ENCODE results near the gene AKR1C8. TPM values are rescaled to one million over a fixed set of nuclear protein-coding genes. Genes with fewer than 3 reads are reported as not detected.
"Not testable (repeated sequence)": the region's sequence is repeated elsewhere in the genome, so short reads cannot be mapped to it uniquely, and the experiment has no call there.

Gene AKR1C8
- total RNA-seq, 1 donor from 2014 or later: not detected

DNA sequence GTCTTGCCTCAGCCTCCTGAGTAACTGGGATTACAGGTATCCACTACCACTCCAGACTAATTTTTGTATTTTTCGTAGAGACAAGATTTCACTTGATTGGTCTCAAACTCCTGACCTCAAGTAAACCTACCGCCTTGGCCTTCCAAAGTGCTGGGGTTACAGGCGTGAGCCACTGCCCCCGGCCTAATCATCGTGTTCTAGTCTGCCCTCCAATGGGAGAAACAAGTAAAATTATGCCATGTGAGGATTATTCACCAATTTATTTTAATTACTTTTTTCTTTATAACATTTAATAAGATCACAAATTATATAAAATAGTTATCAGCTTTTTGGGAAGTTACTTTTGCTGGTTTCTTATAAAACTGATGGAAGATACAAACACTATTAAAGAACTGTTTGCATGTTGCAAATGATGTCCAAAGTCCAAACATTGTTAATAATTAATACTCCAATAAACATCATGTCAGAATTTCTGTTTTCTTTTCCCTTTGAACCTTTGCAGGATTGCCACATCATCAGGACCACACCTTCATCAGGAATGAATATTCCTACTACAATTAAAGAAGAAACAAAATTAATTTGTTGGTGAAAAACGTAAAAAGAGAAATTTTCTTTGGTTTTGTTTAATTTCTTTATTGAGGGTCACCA lies 10.9 kb upstream of the AKR1C8 start:
- Mint-ChIP-seq H3K4me3 (no peak overlapping the region), H3K9me3 (peaks cover 3% of the 10 kb centered on the region), H3K36me3 (ENCODE audit: low read depth) (no peaks in the 10 kb centered on the region), H3K4me1 (no peaks in the 10 kb centered on the region), H3K27ac (no peak overlapping the region), H3K27me3 (peaks cover 4% of the 10 kb centered on the region)
- no peak for DNase-seq
- intact Hi-C loops (cut with micrococcal nuclease): no loop called here

GRCh38 chr10:5194431-5194830 lies 9.5 kb upstream of the AKR1C8 start:
- Mint-ChIP-seq H3K4me3 (no peak overlapping the region), H3K9me3 (no peaks in the 10 kb centered on the region), H3K4me1 (no peaks in the 10 kb centered on the region), H3K36me3 (ENCODE audit: low read depth) (no peaks in the 10 kb centered on the region), H3K27ac (no peak overlapping the region), H3K27me3 (peaks cover 4% of the 10 kb centered on the region)
- intact Hi-C loops (cut with micrococcal nuclease): no loop called here
- no peak for DNase-seq

GRCh38 chr10:5188358-5188757 lies 3.4 kb upstream of the AKR1C8 start:
- Mint-ChIP-seq H3K4me1 (no peaks in the 10 kb centered on the region), H3K27ac (no peak overlapping the region), H3K36me3 (ENCODE audit: low read depth) (no peaks in the 10 kb centered on the region), H3K4me3 (no peak overlapping the region), H3K27me3 (peaks cover 4% of the 10 kb centered on the region), H3K9me3 (peaks cover 4% of the 10 kb centered on the region)
- intact Hi-C loops (cut with micrococcal nuclease): no loop called here
- no peak for DNase-seq

DNA sequence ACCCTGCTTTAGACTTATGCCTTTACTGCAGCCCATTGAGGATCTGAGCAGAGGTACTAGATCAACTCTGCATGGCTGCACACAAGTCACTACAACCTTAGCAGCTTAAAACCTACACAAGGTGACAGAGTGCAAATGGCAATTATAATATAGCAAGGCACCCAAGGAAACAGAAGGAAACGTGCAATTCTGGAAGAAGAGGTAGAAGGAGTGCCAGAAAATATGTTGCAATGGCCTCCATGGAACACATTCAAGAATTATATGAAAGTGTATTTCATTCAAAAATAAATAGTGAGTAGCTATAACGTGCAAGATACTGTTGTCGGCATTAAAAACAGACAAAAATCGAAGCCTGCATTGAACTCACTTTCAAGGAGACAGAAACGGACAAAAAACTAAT lies 2.9 kb upstream of the AKR1C8 start:
- DNase-seq: no peak
- H3K27ac Mint-ChIP-seq: no peak overlapping the region
- intact Hi-C loops (cut with micrococcal nuclease): no loop called here
- H3K4me3 Mint-ChIP-seq: no peak overlapping the region
- peaks cover 4% of the 10 kb centered on the region for H3K9me3 Mint-ChIP-seq
- no peaks in the 10 kb centered on the region for H3K4me1 Mint-ChIP-seq
- H3K27me3 Mint-ChIP-seq: peaks cover 4% of the 10 kb centered on the region
- H3K36me3 Mint-ChIP-seq (ENCODE audit: low read depth): no peaks in the 10 kb centered on the region

GRCh38 chr10:5183923-5184322 lies 1.0 kb downstream of the AKR1C8 start:
- Mint-ChIP-seq H3K36me3 (ENCODE audit: low read depth) (no peaks in the 10 kb centered on the region), H3K4me3 (no peak overlapping the region)

GRCh38 chr10:5180503-5180902 lies 4.4 kb downstream of the AKR1C8 start:
- H3K9me3 Mint-ChIP-seq; H3K27me3 Mint-ChIP-seq; H3K36me3 Mint-ChIP-seq (ENCODE audit: low read depth); H3K27ac Mint-ChIP-seq; DNase-seq; H3K4me1 Mint-ChIP-seq; intact Hi-C loops (cut with micrococcal nuclease); H3K4me3 Mint-ChIP-seq: not testable (repeated sequence)

More at GRCh38 chr10:5183923-5184322, 1.0 kb downstream of the AKR1C8 start:
- intact Hi-C loops (cut with micrococcal nuclease): no loop called here
- peaks cover 8% of the 10 kb centered on the region for H3K9me3 Mint-ChIP-seq
- no peak overlapping the region for H3K27ac Mint-ChIP-seq
- H3K27me3 Mint-ChIP-seq: no peaks in the 10 kb centered on the region
- no peaks in the 10 kb centered on the region for H3K4me1 Mint-ChIP-seq
- no peak for DNase-seq

DNA sequence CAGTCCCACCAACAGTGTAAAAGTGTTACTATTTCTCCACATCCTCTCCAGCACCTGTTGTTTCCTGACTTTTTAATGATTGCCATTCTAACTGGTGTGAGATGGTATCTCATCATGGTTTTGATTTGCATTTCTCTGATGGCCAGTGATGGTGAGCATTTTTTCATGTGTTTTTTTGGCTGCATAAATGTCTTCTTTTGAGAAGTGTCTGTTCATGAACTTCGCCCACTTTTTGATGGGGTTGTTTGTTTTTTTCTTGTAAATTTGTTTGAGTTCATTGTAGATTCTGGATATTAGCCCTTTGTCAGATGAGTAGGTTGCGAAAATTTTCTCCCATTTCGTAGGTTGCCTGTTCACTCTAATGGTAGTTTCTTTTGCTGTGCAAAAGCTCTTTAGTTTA lies 9.4 kb downstream of the AKR1C8 start:
- H3K27me3 Mint-ChIP-seq; intact Hi-C loops (cut with micrococcal nuclease); H3K9me3 Mint-ChIP-seq; H3K36me3 Mint-ChIP-seq (ENCODE audit: low read depth); DNase-seq; H3K4me3 Mint-ChIP-seq; H3K4me1 Mint-ChIP-seq; H3K27ac Mint-ChIP-seq: not testable (repeated sequence)

GRCh38 chr10:5168897-5169420 lies 16.0 kb downstream of the AKR1C8 start:
- DNase-seq: no peak
- intact Hi-C loops (cut with micrococcal nuclease): no loop called here
- H3K27ac Mint-ChIP-seq: no peak overlapping the region
- H3K4me3 Mint-ChIP-seq: no peak overlapping the region
- peaks cover 21% of the 10 kb centered on the region for H3K9me3 Mint-ChIP-seq
- H3K4me1 Mint-ChIP-seq: no peaks in the 10 kb centered on the region
- H3K36me3 Mint-ChIP-seq (ENCODE audit: low read depth): peaks cover 1% of the 10 kb centered on the region
- no peaks in the 10 kb centered on the region for H3K27me3 Mint-ChIP-seq

GRCh38 chr10:5165738-5166137 lies 19.2 kb downstream of the AKR1C8 start:
- Mint-ChIP-seq H3K9me3 (peaks cover 40% of the 10 kb centered on the region), H3K4me3 (no peak overlapping the region), H3K27ac (no peak overlapping the region), H3K36me3 (ENCODE audit: low read depth) (peaks cover 1% of the 10 kb centered on the region), H3K27me3 (no peaks in the 10 kb centered on the region), H3K4me1 (no peaks in the 10 kb centered on the region)
- no peak for DNase-seq
- intact Hi-C loops (cut with micrococcal nuclease): no loop called here

GRCh38 chr10:5163487-5163886 lies 21.5 kb downstream of the AKR1C8 start:
- no peak for DNase-seq
- Mint-ChIP-seq H3K27ac (no peak overlapping the region), H3K27me3 (no peaks in the 10 kb centered on the region), H3K9me3 (peaks cover 45% of the 10 kb centered on the region), H3K4me3 (no peak overlapping the region), H3K36me3 (ENCODE audit: low read depth) (peaks cover 1% of the 10 kb centered on the region), H3K4me1 (no peaks in the 10 kb centered on the region)
- intact Hi-C loops (cut with micrococcal nuclease): no loop called here

GRCh38 chr10:5159126-5159525 lies 25.8 kb downstream of the AKR1C8 start:
- intact Hi-C loops (cut with micrococcal nuclease): no loop called here
- Mint-ChIP-seq H3K9me3 (peaks cover 26% of the 10 kb centered on the region), H3K4me3 (no peak overlapping the region), H3K27ac (no peak overlapping the region), H3K4me1 (no peaks in the 10 kb centered on the region), H3K27me3 (no peaks in the 10 kb centered on the region), H3K36me3 (ENCODE audit: low read depth) (no peaks in the 10 kb centered on the region)
- DNase-seq: no peak

DNA sequence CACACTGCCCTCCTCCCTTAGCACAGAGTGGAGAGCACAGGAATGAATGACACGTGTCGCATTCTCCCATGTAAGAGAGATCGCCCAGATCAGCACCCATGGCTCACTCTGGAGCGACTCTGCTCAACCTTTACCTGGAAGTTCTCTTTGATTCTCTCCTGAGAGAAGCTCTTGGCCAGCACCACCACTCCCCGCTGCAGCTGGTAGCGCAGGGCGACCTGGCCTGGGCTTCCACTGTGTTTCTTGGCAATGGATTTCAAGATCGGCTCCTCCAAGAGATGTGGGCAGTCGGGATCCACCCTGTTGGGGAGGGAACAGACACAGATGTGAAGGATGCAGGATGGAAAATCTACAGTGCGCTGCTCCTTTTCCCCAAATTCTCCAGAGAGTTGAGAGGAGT lies 27.4 kb downstream of the AKR1C8 start:
- no peak overlapping the region for H3K27ac Mint-ChIP-seq
- intact Hi-C loops (cut with micrococcal nuclease): no loop called here

GRCh38 chr10:5155951-5156350 lies 29.0 kb downstream of the AKR1C8 start:
- H3K9me3 Mint-ChIP-seq: peaks cover 11% of the 10 kb centered on the region
- no peaks in the 10 kb centered on the region for H3K4me1 Mint-ChIP-seq
- no peak overlapping the region for H3K4me3 Mint-ChIP-seq
- DNase-seq: no peak
- H3K27ac Mint-ChIP-seq: no peak overlapping the region
- no peaks in the 10 kb centered on the region for H3K36me3 Mint-ChIP-seq (ENCODE audit: low read depth)
- intact Hi-C loops (cut with micrococcal nuclease): no loop called here
- no peaks in the 10 kb centered on the region for H3K27me3 Mint-ChIP-seq

More for the DNA sequence above, 27.4 kb downstream of the AKR1C8 start:
- H3K4me1 Mint-ChIP-seq: no peaks in the 10 kb centered on the region
- H3K27me3 Mint-ChIP-seq: no peaks in the 10 kb centered on the region
- no peak for DNase-seq
- H3K9me3 Mint-ChIP-seq: peaks cover 19% of the 10 kb centered on the region
- no peak overlapping the region for H3K4me3 Mint-ChIP-seq
- no peaks in the 10 kb centered on the region for H3K36me3 Mint-ChIP-seq (ENCODE audit: low read depth)

DNA sequence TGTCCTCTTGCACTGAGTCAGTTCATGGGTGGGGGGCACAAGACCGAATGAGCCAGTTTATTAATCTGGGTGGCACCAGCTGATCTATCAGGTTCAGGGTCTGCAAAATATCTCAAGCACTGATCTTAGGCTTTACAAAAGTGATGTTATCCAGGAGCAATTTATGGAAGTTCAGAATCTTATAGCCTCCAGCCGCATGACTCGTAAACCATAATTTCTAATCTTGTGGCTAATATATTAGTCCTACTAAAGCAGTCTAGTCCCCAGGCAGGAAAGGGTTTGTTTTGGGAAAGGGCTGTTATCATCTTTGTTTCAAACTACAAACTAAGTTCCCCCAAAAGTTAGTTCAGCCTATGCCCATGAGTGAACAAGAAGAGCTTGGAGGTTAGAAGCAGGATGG lies 33.9 kb downstream of the AKR1C8 start:
- Mint-ChIP-seq H3K27ac (no peak overlapping the region), H3K4me3 (no peak overlapping the region), H3K27me3 (no peaks in the 10 kb centered on the region), H3K4me1 (no peaks in the 10 kb centered on the region), H3K9me3 (peaks cover 13% of the 10 kb centered on the region), H3K36me3 (ENCODE audit: low read depth) (no peaks in the 10 kb centered on the region)
- intact Hi-C loops (cut with micrococcal nuclease): no loop called here
- no peak for DNase-seq

GRCh38 chr10:5148678-5149032 lies 36.3 kb downstream of the AKR1C8 start:
- Mint-ChIP-seq H3K27ac (no peak overlapping the region), H3K4me3 (no peak overlapping the region), H3K9me3 (peaks cover 13% of the 10 kb centered on the region), H3K36me3 (ENCODE audit: low read depth) (no peaks in the 10 kb centered on the region), H3K27me3 (no peaks in the 10 kb centered on the region), H3K4me1 (no peaks in the 10 kb centered on the region)
- no peak for DNase-seq
- intact Hi-C loops (cut with micrococcal nuclease): no loop called here

Measured in activated CD4-positive, alpha-beta T cell treated with anti-CD3 and anti-CD28 coated beads, Interleukin-2, amount 10 ng/mL, durations not matched to agents 24 days and 14 days (primary cell).